NCI-H146 treated with DMSO at 0.1 percent for 48 hours (cell line): ENCODE measurements around the gene CDCP1.
A peak's percentile ranks its signal among the peaks of the same experiment; 100 is the strongest.

Source experiments
- DNase-seq: peaks from one replicate; lab custom pipeline; 2025; ENCODE audit not compliant: unreplicated experiment; lab: John Stamatoyannopoulos, UW

The CDCP1 gene

GRCh38 chr3:45145681-45146614, at the start of gene CDCP1:
CDCP1 (minus strand) TSS chr3:45146378; CDS start chr3:45146287, 91 bp downstream.
- DNase-seq: peak; percentile 35

- DNase-seq: no peak
Observed at GRCh38 chr3:45194791-45195190, 48.6 kb upstream of the CDCP1 start.

GRCh38 chr3:45191924-45192417, 45.8 kb upstream of the CDCP1 start:
- no peak for DNase-seq

GRCh38 chr3:45191424-45191823, 45.2 kb upstream of the CDCP1 start:
- no peak for DNase-seq

GRCh38 chr3:45188719-45189659, 42.8 kb upstream of the CDCP1 start:
- DNase-seq: peak; percentile 3

GRCh38 chr3:45187694-45188141, 41.5 kb upstream of the CDCP1 start:
- DNase-seq: no peak

GRCh38 chr3:45186871-45187270, 40.7 kb upstream of the CDCP1 start:
- no peak for DNase-seq

- no peak for DNase-seq
Observed at GRCh38 chr3:45185461-45185860, 39.3 kb upstream of the CDCP1 start.

GRCh38 chr3:45185052-45185451, 38.9 kb upstream of the CDCP1 start:
- DNase-seq: no peak

GRCh38 chr3:45183872-45184262, 37.7 kb upstream of the CDCP1 start:
- DNase-seq: no peak

GRCh38 chr3:45182915-45183871, 37.0 kb upstream of the CDCP1 start:
- DNase-seq: no peak

- no peak for DNase-seq
Observed at GRCh38 chr3:45181496-45181895, 35.3 kb upstream of the CDCP1 start.

- no peak for DNase-seq
Observed at GRCh38 chr3:45180899-45181298, 34.7 kb upstream of the CDCP1 start.

GRCh38 chr3:45180051-45180450, 33.9 kb upstream of the CDCP1 start:
- DNase-seq: no peak

GRCh38 chr3:45179163-45179562, 33.0 kb upstream of the CDCP1 start:
- no peak for DNase-seq

GRCh38 chr3:45178183-45179023, 32.2 kb upstream of the CDCP1 start:
- DNase-seq: no peak

- DNase-seq: no peak
Observed at GRCh38 chr3:45176912-45177311, 30.7 kb upstream of the CDCP1 start.

- DNase-seq: no peak
Observed at GRCh38 chr3:45174234-45174633, 28.1 kb upstream of the CDCP1 start.

- DNase-seq: no peak
Observed at GRCh38 chr3:45173776-45174175, 27.6 kb upstream of the CDCP1 start.
